ENCODE data around the gene ZNF286A. TPM values are rescaled to one million over a fixed set of nuclear protein-coding genes. Genes with fewer than 3 reads are reported as not detected.
"Not testable (repeated sequence)": the region's sequence is repeated elsewhere in the genome, so short reads cannot be mapped to it uniquely, and the experiment has no call there.

ZNF286A gene
- total RNA-seq, 1 donor from 2014 or later: 35.7 TPM

DNA sequence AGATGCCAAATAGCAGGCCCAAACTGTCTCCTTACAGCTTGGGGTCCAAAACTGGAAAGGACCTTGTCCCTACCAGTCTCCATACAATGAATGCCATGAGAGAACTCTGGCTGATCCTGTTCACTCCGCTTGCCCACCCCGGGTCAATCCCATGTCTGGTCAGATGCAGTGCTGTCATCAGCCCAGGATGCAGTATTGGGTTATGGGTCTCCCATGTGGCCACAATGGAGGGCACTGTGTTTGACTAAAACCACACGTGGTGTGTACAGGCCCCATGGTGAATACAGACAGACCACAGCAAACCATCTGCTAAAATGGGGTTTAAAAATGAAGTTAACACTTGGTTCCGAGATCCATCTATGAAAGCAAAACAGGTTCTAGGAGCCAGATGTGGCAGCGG lies 35.9 kb upstream of the ZNF286A start:
- H3K4me3 ChIP-seq (ENCODE audit: low read depth, low read length): no peak overlapping the region
- DNase-seq (ENCODE audit: low read depth): no peak
- TF ChIP-seq, protein P1, sequence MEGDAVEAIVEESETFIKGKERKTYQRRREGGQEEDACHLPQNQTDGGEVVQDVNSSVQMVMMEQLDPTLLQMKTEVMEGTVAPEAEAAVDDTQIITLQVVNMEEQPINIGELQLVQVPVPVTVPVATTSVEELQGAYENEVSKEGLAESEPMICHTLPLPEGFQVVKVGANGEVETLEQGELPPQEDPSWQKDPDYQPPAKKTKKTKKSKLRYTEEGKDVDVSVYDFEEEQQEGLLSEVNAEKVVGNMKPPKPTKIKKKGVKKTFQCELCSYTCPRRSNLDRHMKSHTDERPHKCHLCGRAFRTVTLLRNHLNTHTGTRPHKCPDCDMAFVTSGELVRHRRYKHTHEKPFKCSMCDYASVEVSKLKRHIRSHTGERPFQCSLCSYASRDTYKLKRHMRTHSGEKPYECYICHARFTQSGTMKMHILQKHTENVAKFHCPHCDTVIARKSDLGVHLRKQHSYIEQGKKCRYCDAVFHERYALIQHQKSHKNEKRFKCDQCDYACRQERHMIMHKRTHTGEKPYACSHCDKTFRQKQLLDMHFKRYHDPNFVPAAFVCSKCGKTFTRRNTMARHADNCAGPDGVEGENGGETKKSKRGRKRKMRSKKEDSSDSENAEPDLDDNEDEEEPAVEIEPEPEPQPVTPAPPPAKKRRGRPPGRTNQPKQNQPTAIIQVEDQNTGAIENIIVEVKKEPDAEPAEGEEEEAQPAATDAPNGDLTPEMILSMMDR (conservative IDR thresholded peaks at IDR 0.05; ENCODE audit: low read depth, low read length): no peak

DNA sequence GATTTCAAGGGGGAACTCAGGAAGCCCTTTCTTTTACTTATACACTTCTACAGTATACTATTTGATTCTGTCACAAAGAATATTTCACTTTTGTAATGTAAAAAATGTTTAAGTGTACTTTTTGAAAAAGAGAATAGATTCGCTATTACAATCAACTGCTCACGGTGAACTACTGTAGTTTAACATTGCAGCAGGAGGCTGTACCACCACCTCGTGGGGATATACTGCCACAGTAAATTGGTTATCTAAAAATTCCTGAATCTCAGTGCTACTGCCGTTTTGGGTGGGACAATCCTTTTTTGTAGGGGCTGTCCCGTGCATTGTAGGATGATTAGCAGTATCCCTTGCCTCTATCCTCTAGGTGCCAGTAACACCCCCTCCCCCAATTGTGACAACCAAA lies 30.0 kb upstream of the ZNF286A start:
- not testable (repeated sequence) for H3K4me3 ChIP-seq (ENCODE audit: low read depth, low read length); DNase-seq (ENCODE audit: low read depth)

DNA sequence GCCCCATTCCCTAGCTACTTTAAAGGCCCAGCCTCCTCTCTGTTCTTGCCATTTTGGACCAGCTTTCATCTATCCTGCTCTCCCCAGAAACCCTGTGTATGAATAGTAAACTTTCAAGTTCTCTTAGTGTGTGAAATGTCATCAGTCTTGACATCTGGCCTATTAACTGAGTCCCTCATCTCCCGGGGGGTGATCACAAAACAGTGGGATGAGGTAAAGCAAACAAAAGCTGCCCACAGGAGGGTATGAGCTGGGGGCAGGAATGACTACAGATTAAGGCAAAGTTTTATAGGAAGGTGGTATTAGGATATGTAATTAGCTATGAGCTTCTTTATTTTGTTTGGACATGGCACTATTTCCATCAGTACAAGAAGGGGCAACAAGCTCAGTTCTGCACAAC lies 24.9 kb upstream of the ZNF286A start:
- DNase-seq (ENCODE audit: low read depth): not testable (repeated sequence)

DNA sequence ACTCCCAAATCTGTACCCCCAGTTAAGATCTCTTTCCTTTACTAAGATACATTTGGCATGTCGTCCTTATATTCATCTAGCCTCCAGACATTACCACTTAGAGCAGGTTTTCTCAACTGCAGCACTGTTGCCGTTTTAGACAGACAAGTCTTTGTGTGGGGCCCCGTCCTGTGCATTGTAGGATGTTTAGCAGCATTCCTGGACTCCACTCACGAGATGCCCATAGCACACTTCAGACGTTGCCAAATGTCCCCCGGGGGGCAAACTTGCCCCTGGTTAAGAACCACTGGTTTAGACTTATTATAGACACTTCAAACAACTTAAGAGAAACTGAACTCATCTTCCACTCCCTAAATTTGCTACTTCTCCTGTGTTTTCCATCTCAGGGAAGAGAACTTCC lies 23.6 kb upstream of the ZNF286A start:
- not testable (repeated sequence) for DNase-seq (ENCODE audit: low read depth); H3K4me3 ChIP-seq (ENCODE audit: low read depth, low read length)

More for the DNA sequence above, 24.9 kb upstream of the ZNF286A start:
- not testable (repeated sequence) for H3K4me3 ChIP-seq (ENCODE audit: low read depth, low read length)

DNA sequence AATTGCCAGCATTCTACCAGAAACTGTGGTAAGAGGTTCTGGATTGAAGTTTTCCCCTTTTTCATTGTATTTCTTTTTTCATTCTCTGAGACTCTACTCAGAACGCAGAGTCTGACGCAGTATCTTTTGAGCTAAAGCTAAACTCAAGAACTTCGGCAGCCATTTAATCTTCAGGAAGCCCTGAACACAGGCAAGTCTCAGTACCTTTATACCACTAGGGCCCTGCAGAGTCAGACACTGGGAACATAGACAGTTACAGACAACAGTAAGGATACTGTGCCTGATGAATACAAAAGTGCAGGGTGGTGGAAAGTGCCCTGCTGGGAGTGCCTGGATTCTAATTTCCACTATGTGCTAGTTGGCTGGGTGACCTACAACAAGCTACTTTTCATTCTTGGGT lies 16.4 kb upstream of the ZNF286A start:
- DNase-seq (ENCODE audit: low read depth): not testable (repeated sequence)
- peak overlapping the region; percentile 57 for H3K4me3 ChIP-seq (ENCODE audit: low read depth, low read length)

DNA sequence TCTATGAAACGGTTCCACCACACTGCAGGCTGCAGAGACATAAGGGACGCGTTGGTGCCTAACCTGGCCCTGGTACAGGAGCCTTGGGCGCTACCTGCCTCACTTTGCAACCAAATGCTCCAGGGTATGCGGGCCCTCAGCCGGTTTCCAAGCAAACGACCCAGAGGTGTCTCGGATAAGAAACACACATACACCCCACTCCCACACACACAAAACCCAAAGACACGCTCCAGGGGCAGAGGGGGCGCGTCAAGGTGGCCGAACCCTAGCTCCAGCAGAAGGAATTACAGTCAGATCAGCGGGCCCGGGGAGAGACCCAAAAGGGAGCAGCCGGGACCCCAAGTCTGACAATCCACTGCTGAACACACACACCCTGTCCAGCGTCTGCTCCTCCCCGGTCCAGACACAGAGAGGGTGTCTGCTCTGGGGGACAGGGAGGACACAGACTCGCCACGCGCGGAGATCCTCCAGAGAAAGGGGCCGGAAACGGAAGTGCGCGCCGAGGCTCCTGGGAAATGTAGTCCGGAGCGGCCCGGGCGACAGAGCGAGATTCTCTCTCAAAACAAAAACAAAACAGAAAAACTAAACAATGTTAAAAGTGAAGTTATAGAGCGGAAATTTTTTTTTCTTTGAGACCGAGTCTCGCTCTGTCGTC lies 15.6 kb upstream of the ZNF286A start, which contains the start of gene TRIM16:
Gene TRIM16 (minus strand): TSS at position 488 of the 655 bp plus-strand sequence. CDS start 32,702 bp downstream, outside the sequence.
- DNase-seq (ENCODE audit: low read depth): peak; percentile 4
- TF ChIP-seq, protein P1 (conservative IDR thresholded peaks at IDR 0.05; ENCODE audit: low read depth, low read length): peak; percentile 28
- H3K4me3 ChIP-seq (ENCODE audit: low read depth, low read length): peak within 1 kb of the TSS; percentile 57

DNA sequence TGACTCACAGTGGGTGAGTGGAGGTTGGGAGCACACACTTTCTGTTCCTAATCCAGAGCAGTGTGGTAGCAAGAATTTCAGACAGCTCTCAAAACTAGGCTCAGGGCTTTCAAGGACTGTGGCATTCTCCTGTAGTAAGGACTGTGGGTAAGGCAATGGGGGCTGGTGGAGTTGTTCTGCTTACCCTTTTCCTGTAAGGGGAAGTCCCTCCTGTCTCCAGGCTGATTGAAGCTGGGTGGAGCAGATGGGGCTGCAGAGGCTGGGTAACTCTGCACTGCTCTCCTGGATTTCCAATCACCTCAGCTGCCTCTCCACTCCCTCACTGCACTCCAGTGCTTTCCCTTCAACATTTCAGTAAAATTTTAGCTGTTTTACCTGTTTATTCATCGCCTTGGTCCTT lies 12.1 kb upstream of the ZNF286A start:
- DNase-seq (ENCODE audit: low read depth); H3K4me3 ChIP-seq (ENCODE audit: low read depth, low read length): not testable (repeated sequence)

DNA sequence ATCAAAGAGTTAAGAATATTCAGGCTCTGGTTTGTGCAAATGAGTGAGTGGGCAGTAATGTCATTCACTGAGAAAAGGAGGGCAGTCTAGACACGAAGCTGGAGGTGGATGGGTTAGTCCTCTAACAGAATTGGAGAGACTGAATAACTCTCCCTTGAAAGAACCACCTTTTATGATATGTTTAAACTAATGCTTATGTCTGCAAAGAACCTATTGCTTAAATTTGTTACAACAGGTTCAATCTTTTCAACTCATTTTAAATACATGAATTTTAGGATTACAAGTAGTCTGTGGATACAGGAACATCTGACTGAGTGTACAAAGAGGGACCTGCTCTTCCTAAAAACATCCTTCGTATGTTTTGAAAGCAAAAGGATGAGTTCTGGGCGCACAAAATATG lies 585 bp upstream of the ZNF286A start:
- not testable (repeated sequence) for DNase-seq (ENCODE audit: low read depth)
- peak overlapping the region; percentile 57 for H3K4me3 ChIP-seq (ENCODE audit: low read depth, low read length)

DNA sequence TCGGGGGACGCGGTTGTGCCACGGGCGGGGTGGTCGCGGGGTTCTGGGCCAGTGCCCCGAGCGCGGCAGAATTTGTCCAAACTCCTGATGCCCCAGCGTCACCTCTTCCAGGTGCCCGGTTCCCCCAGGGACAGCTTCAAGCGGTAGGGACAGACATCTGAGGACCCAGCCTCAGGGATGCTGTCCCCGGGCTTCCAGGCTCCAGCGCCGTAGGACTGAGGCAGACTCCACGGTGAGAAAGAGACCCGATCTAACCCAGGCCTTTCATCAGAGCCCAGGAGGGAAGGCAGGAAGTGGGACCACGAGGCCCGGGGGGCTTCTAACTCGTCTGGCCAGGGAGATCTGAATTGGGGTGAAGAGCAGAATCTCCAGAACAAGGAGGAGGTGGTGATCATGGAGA lies 385 bp downstream of the ZNF286A start:
- not testable (repeated sequence) for DNase-seq (ENCODE audit: low read depth)

DNA sequence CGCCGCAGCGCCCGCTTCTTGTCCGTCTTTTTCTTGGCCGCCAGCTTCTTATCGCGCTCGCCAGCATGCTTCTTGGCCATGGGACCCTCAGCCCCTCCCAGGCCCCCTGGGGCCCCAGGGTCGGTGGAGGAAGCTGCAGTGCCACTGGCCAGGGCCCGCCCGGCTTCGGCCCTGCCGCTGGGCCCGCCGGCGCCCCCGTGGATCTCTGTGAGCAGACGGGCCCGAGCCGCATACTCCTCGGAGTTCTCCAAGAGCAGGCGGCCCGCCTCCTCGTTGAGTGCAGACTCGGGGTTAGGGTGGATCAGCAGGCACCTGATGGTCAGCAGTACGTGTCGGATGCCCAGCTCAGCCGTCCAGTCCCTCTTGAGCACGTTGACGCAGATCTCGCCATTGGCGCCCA lies 4.7 kb downstream of the ZNF286A start:
- DNase-seq (ENCODE audit: low read depth); H3K4me3 ChIP-seq (ENCODE audit: low read depth, low read length): not testable (repeated sequence)

More for the DNA sequence above, 385 bp downstream of the ZNF286A start:
- H3K4me3 ChIP-seq (ENCODE audit: low read depth, low read length): peak overlapping the region; percentile 57

DNA sequence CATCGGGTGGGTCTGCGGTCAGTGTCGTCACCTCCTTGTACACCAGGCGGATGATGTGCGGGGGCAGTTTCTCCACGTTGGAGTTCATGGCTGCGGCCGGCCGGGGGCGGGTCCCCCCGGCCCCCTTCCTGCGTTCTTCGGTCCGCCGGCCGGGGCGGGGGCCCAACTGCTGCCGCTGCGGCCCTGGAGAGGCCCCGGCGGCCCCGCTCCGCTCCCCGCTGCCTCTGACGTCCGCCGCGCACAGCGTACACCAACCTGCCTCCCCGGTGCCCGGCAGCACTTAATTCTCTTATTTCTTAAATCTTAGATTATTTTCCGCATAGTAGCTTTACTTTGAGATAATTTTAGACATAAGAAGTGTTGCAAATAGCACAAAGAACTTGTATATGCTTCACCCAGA lies 5.3 kb downstream of the ZNF286A start:
- DNase-seq (ENCODE audit: low read depth); H3K4me3 ChIP-seq (ENCODE audit: low read depth, low read length): not testable (repeated sequence)

DNA sequence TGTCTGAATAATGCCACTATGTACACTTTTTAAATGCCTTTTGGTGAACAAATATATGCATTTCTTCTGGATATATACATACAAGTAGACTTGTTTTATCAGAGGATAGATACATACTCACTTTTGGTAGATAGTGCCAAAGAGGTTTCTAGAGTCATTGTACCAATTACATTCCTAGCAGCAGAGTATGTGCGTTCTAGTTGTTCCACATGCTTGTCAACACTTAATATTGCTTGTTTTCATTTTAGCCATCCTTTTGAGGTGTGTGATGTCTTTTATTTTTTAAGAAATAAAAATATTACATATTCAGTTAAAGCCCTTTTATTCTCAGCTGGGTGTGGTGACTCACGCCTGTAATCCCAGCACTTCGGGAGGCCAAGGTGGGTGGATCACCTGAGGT lies 9.3 kb downstream of the ZNF286A start:
- not testable (repeated sequence) for H3K4me3 ChIP-seq (ENCODE audit: low read depth, low read length); DNase-seq (ENCODE audit: low read depth)

DNA sequence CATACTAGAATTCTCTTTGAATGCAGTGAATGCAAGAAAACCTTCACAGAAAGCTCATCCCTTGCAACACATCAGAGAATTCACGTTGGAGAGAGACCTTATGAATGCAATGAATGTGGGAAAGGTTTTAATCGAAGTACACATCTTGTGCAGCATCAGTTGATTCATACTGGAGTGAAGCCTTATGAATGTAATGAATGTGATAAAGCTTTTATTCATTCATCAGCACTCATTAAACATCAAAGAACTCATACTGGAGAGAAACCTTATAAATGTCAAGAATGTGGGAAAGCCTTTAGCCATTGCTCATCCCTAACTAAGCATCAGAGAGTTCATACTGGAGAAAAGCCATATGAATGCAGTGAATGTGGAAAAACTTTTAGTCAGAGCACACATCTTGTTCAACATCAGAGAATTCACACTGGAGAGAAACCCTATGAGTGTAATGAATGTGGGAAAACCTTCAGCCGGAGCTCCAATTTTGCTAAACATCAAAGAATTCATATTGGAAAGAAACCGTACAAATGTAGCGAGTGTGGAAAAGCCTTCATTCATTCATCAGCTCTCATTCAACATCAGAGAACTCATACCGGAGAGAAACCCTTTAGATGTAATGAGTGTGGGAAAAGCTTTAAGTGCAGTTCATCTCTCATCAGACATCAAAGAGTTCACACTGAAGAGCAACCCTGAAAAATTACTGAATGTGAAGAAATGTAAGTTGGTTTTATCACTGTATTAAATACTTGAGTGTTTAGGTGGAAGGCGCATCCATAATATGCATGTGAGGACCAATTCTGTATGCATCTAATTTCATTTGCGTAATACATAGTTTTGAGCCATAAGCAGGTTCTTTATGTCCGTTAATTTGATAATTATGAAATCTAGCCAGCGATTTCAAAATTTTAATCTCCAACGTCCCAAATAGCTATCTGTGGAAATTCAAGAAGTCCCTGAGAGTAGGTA lies 17.3 kb downstream of the ZNF286A start:
- not testable (repeated sequence) for DNase-seq (ENCODE audit: low read depth); H3K4me3 ChIP-seq (ENCODE audit: low read depth, low read length)

DNA sequence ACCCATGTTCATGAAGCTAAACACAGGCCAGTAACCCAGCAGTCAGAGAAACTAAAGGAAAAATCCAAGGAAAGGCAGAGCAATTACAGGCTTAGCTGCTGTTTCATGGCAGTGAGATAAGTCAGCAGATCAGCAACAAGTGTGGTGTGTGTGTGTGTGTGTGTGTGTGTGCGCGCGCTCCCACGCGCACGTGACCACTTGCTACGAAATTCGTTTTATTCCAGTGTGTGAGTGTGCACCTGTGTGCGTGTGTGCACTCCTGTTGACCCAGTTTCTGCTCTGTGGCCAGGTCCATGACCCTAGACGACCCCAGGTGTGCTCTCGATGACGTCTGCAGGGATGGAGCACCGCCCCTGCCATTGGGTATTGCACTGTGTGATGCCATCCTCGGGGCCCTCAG lies 31.0 kb downstream of the ZNF286A start:
- H3K4me3 ChIP-seq (ENCODE audit: low read depth, low read length); DNase-seq (ENCODE audit: low read depth): not testable (repeated sequence)

DNA sequence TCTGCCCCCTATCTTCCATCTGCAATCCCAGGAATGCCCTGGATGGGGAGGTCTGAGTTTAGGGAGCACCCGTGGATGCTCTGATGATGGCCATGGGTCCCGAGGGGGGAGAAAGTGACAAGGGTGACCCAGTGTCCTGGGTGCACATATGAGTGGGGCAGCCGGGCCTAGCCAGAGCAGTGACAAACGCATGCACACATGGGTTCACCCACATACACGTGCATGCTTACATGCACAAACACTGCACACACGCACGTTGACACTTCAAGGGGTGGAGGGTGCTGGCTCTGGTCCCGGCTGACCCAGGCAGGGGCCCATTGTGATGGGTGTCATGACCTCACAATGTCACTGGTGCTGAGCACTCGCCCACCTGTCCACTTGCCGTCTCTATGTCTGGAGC lies 32.3 kb downstream of the ZNF286A start, which contains the start of gene TBC1D26:
Gene TBC1D26 (plus strand): TSS at position 384 of the 400 bp plus-strand sequence. CDS start 3,066 bp downstream, outside the sequence.
- H3K4me3 ChIP-seq (ENCODE audit: low read depth, low read length); DNase-seq (ENCODE audit: low read depth): not testable (repeated sequence)

DNA sequence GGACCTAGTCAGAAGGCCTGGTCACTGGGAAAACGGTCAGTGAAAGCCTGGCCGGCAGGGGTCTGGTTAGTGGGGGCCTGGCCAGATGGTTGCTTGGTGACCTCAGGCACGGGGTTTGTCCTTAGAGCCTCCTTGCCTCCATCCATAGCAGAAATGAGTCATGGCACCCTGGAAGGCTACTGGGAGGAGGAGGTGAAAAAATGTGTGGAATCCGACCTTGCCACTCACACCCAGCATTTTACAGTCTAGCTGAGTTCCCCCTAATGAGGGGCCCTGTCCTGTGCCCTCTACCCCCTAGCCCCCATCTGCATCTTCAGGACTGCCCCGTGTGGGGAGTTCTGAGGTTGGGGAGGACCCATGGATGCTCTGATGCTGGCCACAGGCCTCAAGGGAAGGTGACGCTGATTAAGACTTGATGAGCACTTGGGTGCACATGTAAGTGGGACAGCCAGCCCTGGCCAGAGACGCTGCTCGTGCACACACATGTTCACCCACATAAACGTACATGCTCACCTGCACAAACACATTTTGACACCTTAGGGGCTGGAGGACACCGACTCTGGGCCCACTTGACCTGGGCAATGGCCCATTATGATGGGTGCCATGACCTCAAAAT lies 33.7 kb downstream of the ZNF286A start:
- not testable (repeated sequence) for H3K4me3 ChIP-seq (ENCODE audit: low read depth, low read length); DNase-seq (ENCODE audit: low read depth)
